GM18861 (cell line): ENCODE data around the gene PIWIL4.

Experiments
- ATAC-seq: cut with Tn5 transposase; IDR thresholded peaks from one replicate; pipeline ENCODE4 v1.9.1; 2021; ENCODE audit not compliant: unreplicated experiment

Gene PIWIL4

GRCh38 chr11:94661444-94661843 is 94.3 kb downstream of the PIWIL4 start:
- no peak for ATAC-seq

- ATAC-seq: no peak
Observed at GRCh38 chr11:94662065-94662779, 95.1 kb downstream of the PIWIL4 start.

- no peak for ATAC-seq
Observed at GRCh38 chr11:94662846-94663390, 95.8 kb downstream of the PIWIL4 start.

- ATAC-seq: no peak
Observed at GRCh38 chr11:94664346-94664745, 97.2 kb downstream of the PIWIL4 start.

GRCh38 chr11:94665116-94665659 is 98.0 kb downstream of the PIWIL4 start:
- ATAC-seq: no peak

- no peak for ATAC-seq
Observed at GRCh38 chr11:94666792-94667721, 99.9 kb downstream of the PIWIL4 start.

GRCh38 chr11:94668212-94668793 is 101.1 kb downstream of the PIWIL4 start:
- no peak for ATAC-seq

GRCh38 chr11:94669023-94669422 is 101.9 kb downstream of the PIWIL4 start:
- no peak for ATAC-seq
